Activated naive CD8-positive, alpha-beta T cell treated with anti-CD3 and anti-CD28 coated beads, Interleukin-2, amount 10 ng/mL, durations not matched to agents 7 days and 5 days (primary cell): ENCODE data around the gene MDN1. TPM values are rescaled to one million over a fixed set of nuclear protein-coding genes. Genes with fewer than 3 reads are reported as not detected.
"Not testable (repeated sequence)": the region's sequence is repeated elsewhere in the genome, so short reads cannot be mapped to it uniquely, and the experiment has no call there.

ENCODE experiments used
- ATAC-seq: fragments of 150-1000 bp; cut with Tn5 transposase; one replicate; pipeline ENCODE4 v1.10.0; 2021; ENCODE audit warnings: low read depth, moderate library complexity
- POLR2A ChIA-PET: fragments of 350-600 bp; sonication (Branson Sonifier 250); formaldehyde crosslinking; loops from one replicate; lab custom pipeline; 2021; ENCODE audit warnings: antibody characterized with exemption; lab: Charles Lee
- DNase-seq: peaks from one replicate; pipeline ENCODE4 v3.0.0; 2021
- H3K27ac Mint-ChIP-seq: one replicate; pipeline ENCODE4 v1.8.0; 2022; ENCODE audit warnings: mild to moderate bottlenecking, mixed read lengths
- H3K27me3 Mint-ChIP-seq: one replicate; pipeline ENCODE4 v1.8.0; 2022; ENCODE audit warnings: mild to moderate bottlenecking, moderate library complexity, mixed read lengths
- H3K36me3 Mint-ChIP-seq: one replicate; pipeline ENCODE4 v1.8.0; 2021; ENCODE audit warnings: mild to moderate bottlenecking, mixed read lengths
- H3K4me1 Mint-ChIP-seq: one replicate; pipeline ENCODE4 v1.8.0; 2021; ENCODE audit warnings: mixed read lengths
- H3K4me3 Mint-ChIP-seq: one replicate; pipeline ENCODE4 v1.8.0; 2022; ENCODE audit warnings: mild to moderate bottlenecking, moderate library complexity, mixed read lengths
- H3K9me3 Mint-ChIP-seq: one replicate; pipeline ENCODE4 v1.8.0; 2021; ENCODE audit warnings: mixed read lengths
- total RNA-seq, 2 experiments: library from RNA; stranded (reverse); gene quantifications; one replicate each; pipeline ENCODE4 v1.2.3, GENCODE V29; 2021

The MDN1 gene
- total RNA-seq, 2 experiments from 2014 or later, result 57.7 to 58.2 TPM

GRCh38 chr6:89642956-89643355 lies 176.6 kb downstream of the MDN1 start:
- POLR2A ChIA-PET, result no interaction called here
- Mint-ChIP-seq H3K9me3 (no peaks in the 10 kb centered on the region), H3K27me3 (no peaks in the 10 kb centered on the region), H3K36me3 (peaks cover 20% of the 10 kb centered on the region), H3K27ac (no peak overlapping the region), H3K4me3 (no peak overlapping the region), H3K4me1 (peaks cover 11% of the 10 kb centered on the region)
- ATAC-seq, result no peak
- DNase-seq, result no peak

DNA sequence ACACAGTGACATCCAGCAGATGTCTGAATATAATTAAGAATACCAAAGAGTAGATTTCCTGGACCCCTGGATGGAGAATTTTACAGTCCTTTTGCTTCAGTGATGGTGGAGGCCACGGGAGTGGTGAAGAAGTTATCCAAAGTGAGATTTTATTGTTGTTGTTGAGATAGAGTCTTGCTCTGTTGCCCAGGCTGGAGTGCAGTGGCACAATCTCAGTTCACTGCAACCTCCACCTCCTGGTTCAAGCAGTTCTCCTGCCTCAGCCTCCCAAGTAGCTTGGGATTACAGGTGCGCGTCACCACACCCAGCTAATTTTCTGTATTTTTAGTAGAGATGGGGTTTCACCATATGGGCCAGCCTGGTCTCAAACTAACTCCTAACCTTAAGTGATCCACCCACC lies 178.0 kb downstream of the MDN1 start:
- ATAC-seq, H3K9me3 Mint-ChIP-seq, POLR2A ChIA-PET, H3K4me3 Mint-ChIP-seq, H3K27ac Mint-ChIP-seq, DNase-seq, H3K27me3 Mint-ChIP-seq: not testable (repeated sequence)
- H3K36me3 Mint-ChIP-seq, result peaks cover 17% of the 10 kb centered on the region
- peaks cover 18% of the 10 kb centered on the region for H3K4me1 Mint-ChIP-seq

DNA sequence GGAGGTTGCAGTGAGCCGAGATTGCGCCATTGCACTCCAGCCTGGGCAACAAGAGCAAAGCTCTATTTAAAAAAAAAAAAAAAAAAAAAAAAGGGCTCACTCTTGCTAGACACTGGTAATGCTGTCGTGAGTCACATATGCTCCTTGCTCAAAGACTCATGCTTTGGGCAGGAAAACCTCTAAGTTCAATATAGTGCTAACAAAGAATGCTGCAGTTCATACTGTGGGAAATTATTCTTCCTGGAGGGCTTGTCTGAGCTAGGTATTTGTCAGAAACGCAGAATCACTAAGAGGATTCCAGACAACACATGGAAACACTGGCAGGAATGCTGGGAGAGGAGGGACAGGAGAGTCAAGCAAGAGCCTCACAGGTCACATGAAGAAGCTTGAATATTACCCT lies 178.8 kb downstream of the MDN1 start:
- no peak for ATAC-seq
- Mint-ChIP-seq H3K27ac (no peak overlapping the region), H3K4me3 (no peak overlapping the region), H3K4me1 (peaks cover 21% of the 10 kb centered on the region), H3K9me3 (no peaks in the 10 kb centered on the region), H3K36me3 (peaks cover 23% of the 10 kb centered on the region), H3K27me3 (no peaks in the 10 kb centered on the region)
- POLR2A ChIA-PET, result interaction anchor here (0.6 kb wide), 1 partner anchor 152 kb away, joined by 3 read pairs; no protein-coding TSS in a partner anchor
- DNase-seq, result no peak

GRCh38 chr6:89638320-89639195 lies 181.0 kb downstream of the MDN1 start, which contains the start of gene LYRM2:
LYRM2 (minus strand) TSS chr6:89638747; CDS start chr6:89638716, 31 bp downstream.
- Mint-ChIP-seq H3K4me1 (peaks cover 24% of the 10 kb centered on the region), H3K9me3 (no peaks in the 10 kb centered on the region), H3K4me3 (peak within 1 kb of the TSS; percentile 92), H3K36me3 (peaks cover 29% of the 10 kb centered on the region), H3K27ac (peak within 1 kb of the TSS; percentile 95), H3K27me3 (no peaks in the 10 kb centered on the region)
- POLR2A ChIA-PET, result interaction anchor here (0.6 to 2.4 kb wide), 10 partner anchors 8 to 580 kb away, joined by 3 to 10 read pairs (median 3); partner anchors contain the start of genes CASP8AP2, RRAGD and UBE2J1
- DNase-seq, result peak; percentile 93
- peak; percentile 98 for ATAC-seq

DNA sequence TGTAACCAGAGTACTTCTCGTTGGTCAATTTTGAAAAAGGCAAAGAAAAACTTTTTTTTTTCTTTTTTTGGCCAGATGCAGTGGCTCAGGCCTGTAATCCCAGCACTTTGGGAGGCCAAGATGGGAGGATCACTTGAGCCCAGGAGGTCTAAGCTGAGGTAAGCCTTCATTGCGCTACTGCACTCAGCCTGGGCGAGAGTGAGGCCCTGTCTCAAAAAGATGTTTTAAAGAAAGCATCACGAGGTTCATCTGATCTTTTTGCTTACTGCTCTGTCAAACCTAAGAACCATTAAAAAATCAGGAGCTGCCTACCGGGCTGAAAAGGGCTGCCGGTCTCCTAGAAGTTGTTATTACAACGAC lies 181.7 kb downstream of the MDN1 start:
- POLR2A ChIA-PET, result interaction anchor here (1.2 to 2.4 kb wide), 7 partner anchors 13 to 287 kb away, joined by 3 to 10 read pairs (median 4); partner anchors contain the start of genes CASP8AP2, RRAGD and UBE2J1
- no peak for DNase-seq
- H3K4me3 Mint-ChIP-seq, result peak overlapping the region; percentile 92
- H3K27ac Mint-ChIP-seq, result peak overlapping the region; percentile 95
- no peaks in the 10 kb centered on the region for H3K9me3 Mint-ChIP-seq
- H3K27me3 Mint-ChIP-seq, result no peaks in the 10 kb centered on the region
- peaks cover 29% of the 10 kb centered on the region for H3K36me3 Mint-ChIP-seq
- H3K4me1 Mint-ChIP-seq, result peaks cover 24% of the 10 kb centered on the region
- ATAC-seq, result peak; percentile 0

DNA sequence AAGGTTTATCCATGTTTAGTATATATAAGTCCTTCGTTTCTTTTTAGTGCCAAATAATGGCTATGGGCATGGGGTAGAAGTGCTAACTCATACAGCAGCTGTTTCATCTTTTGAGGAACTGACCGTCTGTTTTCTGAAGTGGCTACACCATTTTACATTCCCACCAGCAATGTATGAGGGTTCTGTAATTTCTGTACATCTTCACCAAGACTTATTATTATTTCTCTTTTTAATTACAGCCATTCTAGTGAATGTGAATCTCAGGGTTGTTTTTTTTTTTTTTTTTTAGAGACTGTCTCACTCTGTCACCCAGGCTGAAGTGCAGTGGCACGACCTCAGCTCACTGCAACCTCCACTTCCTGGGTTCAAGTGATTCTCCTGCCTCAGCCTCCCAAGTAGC lies 183.2 kb downstream of the MDN1 start:
- Mint-ChIP-seq H3K4me1 (peaks cover 24% of the 10 kb centered on the region), H3K36me3 (peaks cover 31% of the 10 kb centered on the region)
- not testable (repeated sequence) for H3K27ac Mint-ChIP-seq, H3K4me3 Mint-ChIP-seq, H3K9me3 Mint-ChIP-seq, H3K27me3 Mint-ChIP-seq, ATAC-seq, DNase-seq
- POLR2A ChIA-PET, result interaction anchor here (0.7 kb wide), 1 partner anchor 210 kb away, joined by 3 read pairs; no protein-coding TSS in a partner anchor

- peaks cover 3% of the 10 kb centered on the region for H3K4me1 Mint-ChIP-seq
- no peaks in the 10 kb centered on the region for H3K9me3 Mint-ChIP-seq
- no peak overlapping the region for H3K4me3 Mint-ChIP-seq
- no peaks in the 10 kb centered on the region for H3K27me3 Mint-ChIP-seq
- POLR2A ChIA-PET, result interaction anchor here (1.1 kb wide), 1 partner anchor 9 kb away, joined by 3 read pairs; no protein-coding TSS in a partner anchor
- H3K27ac Mint-ChIP-seq, result no peak overlapping the region
- no peak for DNase-seq
- H3K36me3 Mint-ChIP-seq, result peaks cover 33% of the 10 kb centered on the region
- ATAC-seq, result no peak
These were observed 189.1 kb downstream of the MDN1 start for GRCh38 chr6:89630488-89630887.

DNA sequence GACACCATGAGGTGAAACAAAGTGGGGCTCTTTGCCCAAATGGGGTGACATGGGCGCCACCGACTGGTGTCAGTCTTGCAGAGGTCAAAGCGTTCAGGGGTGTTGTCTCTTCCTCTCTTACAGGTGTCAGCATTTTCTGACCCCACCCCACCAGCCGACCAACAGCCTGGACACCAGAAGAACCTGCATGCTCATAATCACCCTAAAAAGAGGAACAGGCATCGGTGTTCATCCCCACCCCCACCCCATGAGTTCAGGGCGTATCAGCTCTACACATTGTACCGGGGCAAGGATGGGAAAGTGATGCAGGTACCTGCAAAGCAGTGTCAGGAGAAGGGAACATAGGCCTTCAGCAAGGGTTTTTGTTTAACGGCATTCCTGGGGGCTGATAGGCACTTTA lies 195.8 kb downstream of the MDN1 start:
- Mint-ChIP-seq H3K27ac (no peak overlapping the region), H3K27me3 (no peaks in the 10 kb centered on the region), H3K36me3 (peaks cover 14% of the 10 kb centered on the region), H3K9me3 (no peaks in the 10 kb centered on the region), H3K4me3 (no peak overlapping the region), H3K4me1 (no peaks in the 10 kb centered on the region)
- ATAC-seq (no peak), DNase-seq (no peak)
- POLR2A ChIA-PET, result interaction anchor here (0.6 kb wide), 1 partner anchor 243 kb away, joined by 3 read pairs; no protein-coding TSS in a partner anchor

GRCh38 chr6:89619567-89619966 lies 200.0 kb downstream of the MDN1 start:
- POLR2A ChIA-PET, result no interaction called here
- no peaks in the 10 kb centered on the region for H3K9me3 Mint-ChIP-seq
- no peaks in the 10 kb centered on the region for H3K27me3 Mint-ChIP-seq
- H3K4me3 Mint-ChIP-seq, result no peak overlapping the region
- DNase-seq (no peak), ATAC-seq (no peak)
- peaks cover 2% of the 10 kb centered on the region for H3K4me1 Mint-ChIP-seq
- H3K27ac Mint-ChIP-seq, result no peak overlapping the region
- H3K36me3 Mint-ChIP-seq, result no peaks in the 10 kb centered on the region

GRCh38 chr6:89618026-89618425 lies 201.6 kb downstream of the MDN1 start:
- POLR2A ChIA-PET, result no interaction called here
- no peaks in the 10 kb centered on the region for H3K36me3 Mint-ChIP-seq
- DNase-seq (no peak), ATAC-seq (no peak)
- H3K9me3 Mint-ChIP-seq, result no peaks in the 10 kb centered on the region
- no peak overlapping the region for H3K4me3 Mint-ChIP-seq
- H3K4me1 Mint-ChIP-seq, result peaks cover 2% of the 10 kb centered on the region
- no peaks in the 10 kb centered on the region for H3K27me3 Mint-ChIP-seq
- no peak overlapping the region for H3K27ac Mint-ChIP-seq

DNA sequence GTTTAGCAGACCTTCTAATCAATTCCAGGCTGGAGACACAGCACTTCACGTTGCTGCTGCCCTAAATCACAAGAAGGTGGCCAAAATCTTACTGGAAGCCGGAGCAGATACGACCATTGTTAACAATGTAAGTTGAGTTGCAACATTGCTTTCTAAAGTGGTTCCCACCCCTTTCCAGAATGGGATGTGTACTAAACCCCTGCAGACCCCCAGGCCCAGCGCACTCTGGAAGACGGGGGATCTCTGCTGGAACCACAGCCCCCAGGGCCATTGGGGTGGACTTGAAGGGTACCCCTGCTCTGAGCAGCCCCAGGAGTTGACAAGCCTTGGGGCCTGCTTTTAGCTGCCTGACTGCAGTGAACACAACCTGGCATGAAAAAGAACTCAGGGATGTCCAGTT lies 203.1 kb downstream of the MDN1 start:
- H3K27ac Mint-ChIP-seq, result no peak overlapping the region
- ATAC-seq, result no peak
- POLR2A ChIA-PET, result interaction anchor here (1.3 kb wide), 1 partner anchor 22 kb away, joined by 3 read pairs; the partner anchor contains the start of gene LYRM2
- H3K27me3 Mint-ChIP-seq, result no peaks in the 10 kb centered on the region
- H3K36me3 Mint-ChIP-seq, result no peaks in the 10 kb centered on the region
- H3K4me3 Mint-ChIP-seq, result no peak overlapping the region
- H3K9me3 Mint-ChIP-seq, result no peaks in the 10 kb centered on the region
- peaks cover 9% of the 10 kb centered on the region for H3K4me1 Mint-ChIP-seq
- no peak for DNase-seq

GRCh38 chr6:89615882-89616281 lies 203.7 kb downstream of the MDN1 start:
- Mint-ChIP-seq H3K4me1 (peaks cover 13% of the 10 kb centered on the region), H3K36me3 (no peaks in the 10 kb centered on the region), H3K27me3 (no peaks in the 10 kb centered on the region), H3K9me3 (no peaks in the 10 kb centered on the region), H3K27ac (no peak overlapping the region), H3K4me3 (no peak overlapping the region)
- no peak for ATAC-seq
- POLR2A ChIA-PET, result interaction anchor here (1.3 kb wide), 1 partner anchor 22 kb away, joined by 3 read pairs; the partner anchor contains the start of gene LYRM2
- no peak for DNase-seq

GRCh38 chr6:89613790-89614189 lies 205.8 kb downstream of the MDN1 start:
- Mint-ChIP-seq H3K9me3 (no peaks in the 10 kb centered on the region), H3K4me3 (no peak overlapping the region), H3K27me3 (no peaks in the 10 kb centered on the region), H3K4me1 (peaks cover 21% of the 10 kb centered on the region), H3K27ac (peak overlapping the region; percentile 16), H3K36me3 (peaks cover 2% of the 10 kb centered on the region)
- no peak for DNase-seq
- POLR2A ChIA-PET, result no interaction called here
- ATAC-seq, result no peak
